ENCODE measurements around the gene RPS19.

The RPS19 gene

GRCh38 chr19:41816761-41817160 is 43.3 kb upstream of the RPS19 start:
- no peaks in the 10 kb centered on the region for H3K36me3 ChIP-seq (ENCODE audit: control insufficient read depth, low read length)
- H3K79me2 ChIP-seq (ENCODE audit: control insufficient read depth, low read length) = no peaks in the 10 kb centered on the region
- H3K9me2 ChIP-seq (replicated peaks; ENCODE audit: control insufficient read depth, low read length) = no peaks in the 10 kb centered on the region
- H3K27ac ChIP-seq (ENCODE audit: low read depth, low read length) = no peak overlapping the region
- no peaks in the 10 kb centered on the region for H4K20me1 ChIP-seq (ENCODE audit: control insufficient read depth, insufficient read depth, low read depth, low read length)
- no peak overlapping the region for H3K4me2 ChIP-seq (ENCODE audit: low read length)
- H3K9me3 ChIP-seq (ENCODE audit: control insufficient read depth, insufficient read depth, low read length) = no peaks in the 10 kb centered on the region
- no peak for TF ChIP-seq EZH2phosphoT487 (IDR thresholded peaks at IDR 0.05; ENCODE audit: borderline replicate concordance, low read length)
- TF ChIP-seq, protein P1, sequence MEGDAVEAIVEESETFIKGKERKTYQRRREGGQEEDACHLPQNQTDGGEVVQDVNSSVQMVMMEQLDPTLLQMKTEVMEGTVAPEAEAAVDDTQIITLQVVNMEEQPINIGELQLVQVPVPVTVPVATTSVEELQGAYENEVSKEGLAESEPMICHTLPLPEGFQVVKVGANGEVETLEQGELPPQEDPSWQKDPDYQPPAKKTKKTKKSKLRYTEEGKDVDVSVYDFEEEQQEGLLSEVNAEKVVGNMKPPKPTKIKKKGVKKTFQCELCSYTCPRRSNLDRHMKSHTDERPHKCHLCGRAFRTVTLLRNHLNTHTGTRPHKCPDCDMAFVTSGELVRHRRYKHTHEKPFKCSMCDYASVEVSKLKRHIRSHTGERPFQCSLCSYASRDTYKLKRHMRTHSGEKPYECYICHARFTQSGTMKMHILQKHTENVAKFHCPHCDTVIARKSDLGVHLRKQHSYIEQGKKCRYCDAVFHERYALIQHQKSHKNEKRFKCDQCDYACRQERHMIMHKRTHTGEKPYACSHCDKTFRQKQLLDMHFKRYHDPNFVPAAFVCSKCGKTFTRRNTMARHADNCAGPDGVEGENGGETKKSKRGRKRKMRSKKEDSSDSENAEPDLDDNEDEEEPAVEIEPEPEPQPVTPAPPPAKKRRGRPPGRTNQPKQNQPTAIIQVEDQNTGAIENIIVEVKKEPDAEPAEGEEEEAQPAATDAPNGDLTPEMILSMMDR (IDR thresholded peaks at IDR 0.05; ENCODE audit: low read depth, low read length, poor library complexity, severe bottlenecking) = no peak
- H3K4me3 ChIP-seq (ENCODE audit: low read length) = no peak overlapping the region
- no peaks in the 10 kb centered on the region for H3K4me1 ChIP-seq (ENCODE audit: control insufficient read depth, low read length)
- peaks cover 6% of the 10 kb centered on the region for H3K27me3 ChIP-seq (ENCODE audit: control insufficient read depth, low read length)
- 0 out of 2 replicates have a peak, but pooled peaks cover 2% of the 10 kb centered on the region for H3F3A ChIP-seq (ENCODE audit: control insufficient read depth, insufficient read depth)

DNA sequence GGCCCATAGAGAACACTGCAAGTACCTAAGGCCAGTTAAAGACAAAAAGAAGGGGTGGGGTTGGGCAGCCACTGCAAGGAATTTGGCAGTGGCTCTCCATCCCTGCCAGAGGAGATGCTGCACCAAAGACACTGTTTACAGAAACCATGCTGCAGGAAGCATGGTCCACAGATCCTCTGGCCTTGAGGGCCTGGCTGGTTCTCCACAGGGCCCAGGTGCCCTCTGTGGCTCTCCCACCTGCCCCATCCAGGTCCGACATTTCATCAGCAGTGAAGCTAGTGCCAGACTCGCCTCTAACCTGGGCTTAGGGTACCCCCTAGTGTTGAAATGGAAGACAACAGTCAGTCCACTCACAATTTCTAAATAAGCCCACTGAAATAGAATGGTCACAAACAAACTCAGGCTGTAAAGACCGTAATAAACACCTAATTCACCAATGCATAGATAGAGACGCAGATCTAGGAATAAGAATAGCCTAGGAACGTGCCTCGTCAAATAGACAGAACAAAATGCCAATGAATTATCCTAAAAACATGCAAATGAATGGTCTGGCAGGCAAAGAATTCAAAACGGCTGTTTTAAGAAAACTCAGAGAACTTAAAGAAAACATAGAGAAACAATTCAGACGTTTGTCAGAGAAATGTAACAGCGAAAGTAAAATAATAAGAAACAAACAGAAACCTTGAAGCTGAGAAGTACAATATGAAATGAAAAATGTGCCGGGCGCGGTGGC is 38.9 kb upstream of the RPS19 start:
- TF ChIP-seq, protein P1 (IDR thresholded peaks at IDR 0.05; ENCODE audit: low read depth, low read length, poor library complexity, severe bottlenecking) = peak; percentile 75
- TF ChIP-seq EZH2phosphoT487 (IDR thresholded peaks at IDR 0.05; ENCODE audit: borderline replicate concordance, low read length) = no peak
- H3K9me2 ChIP-seq (replicated peaks; ENCODE audit: control insufficient read depth, low read length) = no peaks in the 10 kb centered on the region
- H3K79me2 ChIP-seq (ENCODE audit: control insufficient read depth, low read length) = no peaks in the 10 kb centered on the region
- H3K4me2 ChIP-seq (ENCODE audit: low read length) = no peak overlapping the region
- no peaks in the 10 kb centered on the region for H3K36me3 ChIP-seq (ENCODE audit: control insufficient read depth, low read length)
- no peak overlapping the region for H3K27ac ChIP-seq (ENCODE audit: low read depth, low read length)
- no peaks in the 10 kb centered on the region for H3F3A ChIP-seq (ENCODE audit: control insufficient read depth, insufficient read depth)
- no peak overlapping the region for H3K4me3 ChIP-seq (ENCODE audit: low read length)
- no peaks in the 10 kb centered on the region for H3K4me1 ChIP-seq (ENCODE audit: control insufficient read depth, low read length)
- no peaks in the 10 kb centered on the region for H4K20me1 ChIP-seq (ENCODE audit: control insufficient read depth, insufficient read depth, low read depth, low read length)
- H3K27me3 ChIP-seq (ENCODE audit: control insufficient read depth, low read length) = peaks cover 6% of the 10 kb centered on the region
- H3K9me3 ChIP-seq (ENCODE audit: control insufficient read depth, insufficient read depth, low read length) = no peaks in the 10 kb centered on the region

DNA sequence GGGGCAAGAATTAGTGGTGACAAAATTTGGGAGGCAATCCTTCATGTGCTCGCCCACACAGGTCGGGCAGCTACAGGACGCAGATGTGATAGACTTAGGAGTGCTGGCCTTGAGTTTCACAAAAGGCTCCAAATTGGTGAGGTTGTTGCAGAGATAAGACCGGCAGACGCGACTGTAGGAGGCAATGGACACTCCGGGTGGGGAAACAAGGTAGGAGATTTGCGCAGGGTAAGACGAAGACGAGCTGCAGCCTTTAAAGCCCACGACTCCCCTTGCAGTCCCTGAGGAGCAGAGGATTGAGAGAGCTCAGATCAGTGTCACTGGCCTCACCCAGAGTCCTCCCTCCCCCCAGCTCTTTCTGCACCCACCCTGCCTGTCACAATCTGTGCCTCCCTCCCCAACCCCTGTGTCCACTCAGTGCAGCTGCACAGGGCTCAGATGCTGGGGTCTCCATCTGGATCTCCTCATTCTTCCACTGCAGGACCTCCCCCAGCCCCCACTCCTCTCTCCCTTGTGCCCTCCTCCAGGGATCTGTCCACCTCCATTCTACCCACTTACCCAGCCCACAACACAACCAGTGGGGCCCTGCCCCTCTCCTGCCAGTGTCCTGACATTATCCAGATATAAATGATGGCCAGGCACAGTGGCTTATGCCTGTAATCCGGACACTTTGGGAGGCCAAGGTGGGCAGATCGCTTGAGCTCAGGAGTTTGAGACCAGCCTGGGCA is 21.9 kb upstream of the RPS19 start:
- no peak for TF ChIP-seq EZH2phosphoT487 (IDR thresholded peaks at IDR 0.05; ENCODE audit: borderline replicate concordance, low read length)
- Histone ChIP-seq H3K9me3 (ENCODE audit: control insufficient read depth, insufficient read depth, low read length) (no peaks in the 10 kb centered on the region), H3K4me1 (ENCODE audit: control insufficient read depth, low read length) (peaks cover 5% of the 10 kb centered on the region; the same call in 1 of the 2 replicates), H3K27me3 (ENCODE audit: control insufficient read depth, low read length) (peaks cover 20% of the 10 kb centered on the region), H3K27ac (ENCODE audit: low read depth, low read length) (no peak overlapping the region), H3K4me3 (ENCODE audit: low read length) (no peak overlapping the region), H3F3A (ENCODE audit: control insufficient read depth, insufficient read depth) (no peaks in the 10 kb centered on the region), H3K79me2 (ENCODE audit: control insufficient read depth, low read length) (no peaks in the 10 kb centered on the region), H3K9me2 (replicated peaks; ENCODE audit: control insufficient read depth, low read length) (no peaks in the 10 kb centered on the region), H3K36me3 (ENCODE audit: control insufficient read depth, low read length) (no peaks in the 10 kb centered on the region), H3K4me2 (ENCODE audit: low read length) (no peak overlapping the region), H4K20me1 (ENCODE audit: control insufficient read depth, insufficient read depth, low read depth, low read length) (no peaks in the 10 kb centered on the region)

- Histone ChIP-seq H3K27ac (ENCODE audit: low read depth, low read length) (no peak overlapping the region), H3K4me2 (ENCODE audit: low read length) (no peak overlapping the region), H3K9me3 (ENCODE audit: control insufficient read depth, insufficient read depth, low read length) (no peaks in the 10 kb centered on the region), H3K36me3 (ENCODE audit: control insufficient read depth, low read length) (no peaks in the 10 kb centered on the region), H3K79me2 (ENCODE audit: control insufficient read depth, low read length) (no peaks in the 10 kb centered on the region), H4K20me1 (ENCODE audit: control insufficient read depth, insufficient read depth, low read depth, low read length) (no peaks in the 10 kb centered on the region), H3F3A (ENCODE audit: control insufficient read depth, insufficient read depth) (no peaks in the 10 kb centered on the region), H3K4me3 (ENCODE audit: low read length) (no peak overlapping the region), H3K4me1 (ENCODE audit: control insufficient read depth, low read length) (peaks cover 5% of the 10 kb centered on the region; the same call in 1 of the 2 replicates), H3K9me2 (replicated peaks; ENCODE audit: control insufficient read depth, low read length) (no peaks in the 10 kb centered on the region), H3K27me3 (ENCODE audit: control insufficient read depth, low read length) (peaks cover 20% of the 10 kb centered on the region)
- TF ChIP-seq EZH2phosphoT487 (IDR thresholded peaks at IDR 0.05; ENCODE audit: borderline replicate concordance, low read length) = no peak
- TF ChIP-seq, protein P1 (IDR thresholded peaks at IDR 0.05; ENCODE audit: low read depth, low read length, poor library complexity, severe bottlenecking) = no peak
Measured at GRCh38 chr19:41839211-41839610, 20.8 kb upstream of the RPS19 start.

Data from DOHH2 (cell line).